Epithelial cell of esophagus (primary cell): ENCODE results near the gene RAD51AP1.
A peak's percentile ranks its signal among the peaks of the same experiment; 100 is the strongest.
"Not testable (repeated sequence)": the region's sequence is repeated elsewhere in the genome, so short reads cannot be mapped to it uniquely, and the experiment has no call there.

Source experiments
- DNase-seq: peaks from one replicate; pipeline ENCODE4 v3.0.0; 2010; ENCODE audit warnings: low read depth
- H3K4me3 ChIP-seq: 2 replicates; pipeline ENCODE4 v1.5.1; 2011; ENCODE audit warnings: mild to moderate bottlenecking, low read length, control low read depth
- CTCF ChIP-seq: IDR thresholded peaks from 2 replicates; pipeline ENCODE4 v1.5.1; 2011; ENCODE audit warnings: low read depth, mild to moderate bottlenecking, low read length, control low read depth, inconsistent platforms; ENCODE audit not compliant: insufficient read depth; ENCODE audit errors: missing control alignments

RAD51AP1 gene

GRCh38 chr12:4506430-4506829 is 32.3 kb upstream of the RAD51AP1 start:
- DNase-seq, result no peak
- no peak for TF ChIP-seq CTCF
- no peak overlapping the region for H3K4me3 ChIP-seq

- no peak overlapping the region for H3K4me3 ChIP-seq
- DNase-seq, result peak; percentile 32
- no peak for TF ChIP-seq CTCF
Observed at GRCh38 chr12:4506870-4507269, 31.8 kb upstream of the RAD51AP1 start.

- DNase-seq, H3K4me3 ChIP-seq: not testable (repeated sequence)
Observed at GRCh38 chr12:4508503-4508902, 30.2 kb upstream of the RAD51AP1 start.

- H3K4me3 ChIP-seq, DNase-seq: not testable (repeated sequence)
Observed at GRCh38 chr12:4509269-4509668, 29.4 kb upstream of the RAD51AP1 start.

- TF ChIP-seq CTCF, result no peak
- H3K4me3 ChIP-seq, result no peak overlapping the region
- DNase-seq, result peak; percentile 63
Observed at GRCh38 chr12:4518106-4518728, 20.5 kb upstream of the RAD51AP1 start.

GRCh38 chr12:4523443-4523842 is 15.2 kb upstream of the RAD51AP1 start:
- DNase-seq, H3K4me3 ChIP-seq: not testable (repeated sequence)

GRCh38 chr12:4526923-4527546 is 11.7 kb upstream of the RAD51AP1 start:
- no peak overlapping the region for H3K4me3 ChIP-seq
- DNase-seq, result peak; percentile 32
- TF ChIP-seq CTCF, result peak; percentile 21

GRCh38 chr12:4530160-4530559 is 8.5 kb upstream of the RAD51AP1 start:
- TF ChIP-seq CTCF, result no peak

More at GRCh38 chr12:4530160-4530559, 8.5 kb upstream of the RAD51AP1 start:
- H3K4me3 ChIP-seq, result no peak overlapping the region
- DNase-seq, result no peak
